OCI-LY3 (cell line): Measurements from ENCODE around the gene PHACTR3.

Experiments
- H2AFZ ChIP-seq: fragments of 200-600, 300-600 bp; shearing (Covaris generic); 2 replicates; pipeline ENCODE4 v1.6.0; 2014; ENCODE audit warnings: antibody characterized with exemption, low read depth, low read length
- H3K27ac ChIP-seq: fragments of 200-600, 300-600 bp; sonication (generic); 2 replicates; pipeline ENCODE4 v1.5.1; 2014; ENCODE audit warnings: mild to moderate bottlenecking, low read length, moderate library complexity, mixed read lengths
- H3K27me3 ChIP-seq: fragments of 200-600, 300-600 bp; sonication (generic); 2 replicates; pipeline ENCODE4 v1.6.1; 2014; ENCODE audit warnings: low read depth, low read length, mixed read lengths
- H3K36me3 ChIP-seq: fragments of 200-600, 300-600 bp; sonication (generic); replicated peaks from 2 replicates; pipeline ENCODE3; 2014; ENCODE audit warnings: low read depth, low read length, mixed read lengths
- H3K4me1 ChIP-seq: fragments of 300-600, 200-600 bp; sonication (generic); 2 replicates; pipeline ENCODE4 v1.6.1; 2014; ENCODE audit warnings: low read length, mixed read lengths
- H3K4me2 ChIP-seq: fragments of 200-600, 300-600 bp; sonication (generic); 2 replicates; pipeline ENCODE4 v1.6.1; 2014; ENCODE audit warnings: low read length, mixed read lengths
- H3K4me3 ChIP-seq: fragments of 300-600, 200-600 bp; sonication (generic); 2 replicates; pipeline ENCODE4 v1.5.1; 2014; ENCODE audit warnings: antibody characterized with exemption, mild to moderate bottlenecking, low read length, moderate library complexity
- H3K79me2 ChIP-seq: fragments of 300-600, 200-600 bp; shearing (Covaris generic); 2 replicates; pipeline ENCODE4 v1.6.1; 2014; ENCODE audit warnings: mild to moderate bottlenecking, low read length, mixed read lengths
- H3K9ac ChIP-seq: fragments of 300-600, 200-600 bp; shearing (Covaris generic); 2 replicates; pipeline ENCODE4 v1.6.0; 2014; ENCODE audit warnings: mild to moderate bottlenecking, low read length, moderate library complexity
- H3K9me3 ChIP-seq: fragments of 200-600, 300-600 bp; shearing (Covaris generic); 2 replicates; pipeline ENCODE4 v1.6.1; 2014; ENCODE audit warnings: low read length, mixed read lengths; ENCODE audit not compliant: insufficient read depth
- H4K20me1 ChIP-seq: fragments of 200-600, 300-600 bp; sonication (generic); 2 replicates; pipeline ENCODE4 v1.6.1; 2016; ENCODE audit warnings: low read length, mixed read lengths; ENCODE audit not compliant: insufficient read depth
- EZH2phosphoT487 ChIP-seq: fragments of 200-600 bp; shearing (Covaris generic); IDR thresholded peaks from 2 replicates; pipeline ENCODE4 v1.6.1; 2018; ENCODE audit warnings: antibody characterized with exemption, mixed run types, low read depth
- TF ChIP-seq, protein P1 (sequence below): fragments of 200-600, 300-600 bp; sonication (generic); IDR thresholded peaks from 2 replicates; pipeline ENCODE4 v1.5.1; 2014; ENCODE audit warnings: antibody characterized with exemption, low read length, low read depth

The PHACTR3 gene

DNA sequence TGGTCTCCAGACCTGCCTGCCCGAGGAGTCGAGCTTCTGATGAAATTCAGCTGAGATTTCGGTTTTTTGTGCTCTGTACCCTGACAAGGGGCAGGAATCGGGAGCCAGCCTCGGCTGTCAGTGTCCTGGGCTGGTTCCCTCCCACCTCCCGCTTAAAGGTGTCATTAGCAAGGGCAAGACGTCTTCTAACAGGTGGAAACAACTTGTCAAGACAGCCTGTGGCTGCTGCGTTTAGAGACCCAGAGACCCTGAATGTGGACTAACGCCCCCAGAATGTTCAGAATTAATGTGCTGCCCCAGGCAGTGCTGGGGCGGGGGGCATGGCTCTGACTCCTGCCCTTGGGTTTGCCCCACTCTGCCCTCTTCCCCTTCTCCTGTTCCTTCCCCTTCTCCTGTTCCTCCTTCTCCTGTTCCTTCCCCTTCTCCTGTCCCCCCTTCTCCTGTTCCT, 69.7 kb downstream of the PHACTR3 start:
- H3K4me2 ChIP-seq, result no peak overlapping the region
- no peak overlapping the region for H3K9ac ChIP-seq
- TF ChIP-seq EZH2phosphoT487, result no peak
- TF ChIP-seq, protein P1, sequence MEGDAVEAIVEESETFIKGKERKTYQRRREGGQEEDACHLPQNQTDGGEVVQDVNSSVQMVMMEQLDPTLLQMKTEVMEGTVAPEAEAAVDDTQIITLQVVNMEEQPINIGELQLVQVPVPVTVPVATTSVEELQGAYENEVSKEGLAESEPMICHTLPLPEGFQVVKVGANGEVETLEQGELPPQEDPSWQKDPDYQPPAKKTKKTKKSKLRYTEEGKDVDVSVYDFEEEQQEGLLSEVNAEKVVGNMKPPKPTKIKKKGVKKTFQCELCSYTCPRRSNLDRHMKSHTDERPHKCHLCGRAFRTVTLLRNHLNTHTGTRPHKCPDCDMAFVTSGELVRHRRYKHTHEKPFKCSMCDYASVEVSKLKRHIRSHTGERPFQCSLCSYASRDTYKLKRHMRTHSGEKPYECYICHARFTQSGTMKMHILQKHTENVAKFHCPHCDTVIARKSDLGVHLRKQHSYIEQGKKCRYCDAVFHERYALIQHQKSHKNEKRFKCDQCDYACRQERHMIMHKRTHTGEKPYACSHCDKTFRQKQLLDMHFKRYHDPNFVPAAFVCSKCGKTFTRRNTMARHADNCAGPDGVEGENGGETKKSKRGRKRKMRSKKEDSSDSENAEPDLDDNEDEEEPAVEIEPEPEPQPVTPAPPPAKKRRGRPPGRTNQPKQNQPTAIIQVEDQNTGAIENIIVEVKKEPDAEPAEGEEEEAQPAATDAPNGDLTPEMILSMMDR, result no peak
- H3K27me3 ChIP-seq, result peaks cover 40% of the 10 kb centered on the region
- no peaks in the 10 kb centered on the region for H3K9me3 ChIP-seq
- no peak overlapping the region for H3K27ac ChIP-seq
- H3K4me3 ChIP-seq, result no peak overlapping the region
- no peaks in the 10 kb centered on the region for H4K20me1 ChIP-seq
- H3K4me1 ChIP-seq, result no peaks in the 10 kb centered on the region
- H3K36me3 ChIP-seq, result no peaks in the 10 kb centered on the region
- H2AFZ ChIP-seq, result no peak overlapping the region
- H3K79me2 ChIP-seq, result no peaks in the 10 kb centered on the region

GRCh38 chr20:59676126-59676850, 71.9 kb downstream of the PHACTR3 start:
- no peak overlapping the region for H2AFZ ChIP-seq
- H3K4me2 ChIP-seq, result no peak overlapping the region
- H3K27ac ChIP-seq, result no peak overlapping the region
- H4K20me1 ChIP-seq, result no peaks in the 10 kb centered on the region
- TF ChIP-seq, protein P1, result no peak
- no peak for TF ChIP-seq EZH2phosphoT487
- peaks cover 33% of the 10 kb centered on the region for H3K27me3 ChIP-seq
- H3K4me3 ChIP-seq, result no peak overlapping the region
- H3K36me3 ChIP-seq, result no peaks in the 10 kb centered on the region
- no peaks in the 10 kb centered on the region for H3K4me1 ChIP-seq
- no peaks in the 10 kb centered on the region for H3K9me3 ChIP-seq
- H3K9ac ChIP-seq, result no peak overlapping the region
- H3K79me2 ChIP-seq, result no peaks in the 10 kb centered on the region

- no peaks in the 10 kb centered on the region for H3K79me2 ChIP-seq
- TF ChIP-seq, protein P1, result no peak
- TF ChIP-seq EZH2phosphoT487, result no peak
- H3K9me3 ChIP-seq, result no peaks in the 10 kb centered on the region
- H3K4me2 ChIP-seq, result no peak overlapping the region
- no peaks in the 10 kb centered on the region for H3K4me1 ChIP-seq
- H4K20me1 ChIP-seq, result no peaks in the 10 kb centered on the region
- no peak overlapping the region for H3K9ac ChIP-seq
- no peak overlapping the region for H2AFZ ChIP-seq
- H3K27ac ChIP-seq, result no peak overlapping the region
- no peak overlapping the region for H3K4me3 ChIP-seq
- H3K36me3 ChIP-seq, result no peaks in the 10 kb centered on the region
- H3K27me3 ChIP-seq, result peaks cover 33% of the 10 kb centered on the region
These were observed 72.5 kb downstream of the PHACTR3 start for GRCh38 chr20:59676851-59677182.

DNA sequence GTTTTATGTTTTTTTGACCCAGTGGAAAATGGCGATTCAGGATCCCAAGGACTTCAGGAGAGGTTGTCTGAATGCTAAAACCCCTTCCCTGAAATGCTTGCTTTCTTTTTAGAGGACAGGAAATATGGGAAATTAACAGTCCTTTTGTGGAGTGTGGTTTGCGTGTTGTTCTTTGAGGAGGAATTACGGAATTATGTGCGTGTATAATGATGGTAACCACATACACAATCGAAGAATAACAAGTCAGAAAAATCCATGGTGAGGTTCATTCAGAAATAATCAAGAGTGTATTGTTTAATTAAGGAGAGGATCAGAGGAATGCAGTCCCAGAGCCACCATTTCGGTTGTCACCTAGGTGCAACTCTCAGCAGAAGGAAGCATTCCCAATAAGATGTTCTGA, 73.2 kb downstream of the PHACTR3 start:
- no peaks in the 10 kb centered on the region for H4K20me1 ChIP-seq
- peaks cover 37% of the 10 kb centered on the region for H3K27me3 ChIP-seq
- no peak overlapping the region for H2AFZ ChIP-seq
- H3K9me3 ChIP-seq, result no peaks in the 10 kb centered on the region
- no peak for TF ChIP-seq EZH2phosphoT487
- TF ChIP-seq, protein P1, result no peak
- no peaks in the 10 kb centered on the region for H3K36me3 ChIP-seq
- H3K4me1 ChIP-seq, result no peaks in the 10 kb centered on the region
- no peaks in the 10 kb centered on the region for H3K79me2 ChIP-seq
- H3K27ac ChIP-seq, result no peak overlapping the region
- H3K4me2 ChIP-seq, result no peak overlapping the region
- H3K4me3 ChIP-seq, result no peak overlapping the region
- H3K9ac ChIP-seq, result no peak overlapping the region
